GM19467 (cell line): ENCODE results near the gene NEB.
"Not testable (repeated sequence)": the region's sequence is repeated elsewhere in the genome, so short reads cannot be mapped to it uniquely, and the experiment has no call there.

ENCODE experiments used
- ATAC-seq: cut with Tn5 transposase; IDR thresholded peaks from one replicate; pipeline ENCODE4 v1.9.1; 2021; ENCODE audit warnings: mild to moderate bottlenecking, moderate library complexity; ENCODE audit not compliant: unreplicated experiment

Gene NEB

GRCh38 chr2:151619337-151619989 lies 114.8 kb downstream of the NEB start:
- ATAC-seq = no peak

- ATAC-seq = no peak
Observed at GRCh38 chr2:151616760-151617339, 117.4 kb downstream of the NEB start.

- no peak for ATAC-seq
Observed at GRCh38 chr2:151614606-151615306, 119.5 kb downstream of the NEB start.

- ATAC-seq = no peak
Observed at GRCh38 chr2:151614159-151614558, 120.1 kb downstream of the NEB start.

GRCh38 chr2:151611351-151611750 lies 122.9 kb downstream of the NEB start:
- ATAC-seq = no peak

GRCh38 chr2:151610310-151610709 lies 124.0 kb downstream of the NEB start:
- ATAC-seq = no peak

- ATAC-seq = no peak
Observed at GRCh38 chr2:151609705-151610104, 124.6 kb downstream of the NEB start.

- ATAC-seq = not testable (repeated sequence)
Observed at GRCh38 chr2:151607459-151608424, 126.5 kb downstream of the NEB start.

GRCh38 chr2:151603530-151603929 lies 130.7 kb downstream of the NEB start:
- ATAC-seq = not testable (repeated sequence)

- ATAC-seq = not testable (repeated sequence)
Observed at GRCh38 chr2:151602402-151602801, 131.9 kb downstream of the NEB start.

GRCh38 chr2:151601803-151602202 lies 132.5 kb downstream of the NEB start:
- not testable (repeated sequence) for ATAC-seq

- not testable (repeated sequence) for ATAC-seq
Observed at GRCh38 chr2:151596903-151597608, 137.2 kb downstream of the NEB start.

- ATAC-seq = not testable (repeated sequence)
Observed at GRCh38 chr2:151591908-151592255, 142.4 kb downstream of the NEB start.

GRCh38 chr2:151591250-151591907 lies 142.9 kb downstream of the NEB start:
- ATAC-seq = not testable (repeated sequence)

GRCh38 chr2:151581300-151581699 lies 153.0 kb downstream of the NEB start:
- not testable (repeated sequence) for ATAC-seq

GRCh38 chr2:151580697-151581096 lies 153.6 kb downstream of the NEB start:
- not testable (repeated sequence) for ATAC-seq

GRCh38 chr2:151577116-151577515 lies 157.2 kb downstream of the NEB start:
- ATAC-seq = no peak

- ATAC-seq = no peak
Observed at GRCh38 chr2:151576080-151576479, 158.2 kb downstream of the NEB start.

- ATAC-seq = no peak
Observed at GRCh38 chr2:151575338-151575737, 158.9 kb downstream of the NEB start.

GRCh38 chr2:151570191-151570590 lies 164.1 kb downstream of the NEB start:
- no peak for ATAC-seq
